Activated CD4-positive, alpha-beta T cell treated with anti-CD3 and anti-CD28 coated beads, Interleukin-2, amount 50 U/mL, for 24 hours (primary cell): Measurements from ENCODE around the gene MEX3C.

Experiments
- DNase-seq, 2 donors: peaks; one replicate each; pipeline ENCODE4 v3.0.0-alpha.2; 2020; ENCODE audit warnings: low read depth in 1 of 2, low spot score in 1 of 2

Gene MEX3C

GRCh38 chr18:51197661-51198424 is at the start of gene MEX3C:
TSS of gene MEX3C (minus strand) at chr18:51197681. CDS start at chr18:51197320, 361 bp downstream.
- peak; percentile 99 to 100 for DNase-seq

GRCh38 chr18:51241226-51241625 is 43.7 kb upstream of the MEX3C start:
- no peak for DNase-seq

GRCh38 chr18:51236225-51236624 is 38.7 kb upstream of the MEX3C start:
- no peak for DNase-seq

- DNase-seq: peak in 1 of 2 donors; percentile 33
These were observed 37.7 kb upstream of the MEX3C start for GRCh38 chr18:51235009-51235789.

GRCh38 chr18:51234117-51235008 is 36.9 kb upstream of the MEX3C start:
- no peak for DNase-seq

GRCh38 chr18:51229328-51229727 is 31.8 kb upstream of the MEX3C start:
- DNase-seq: no peak

GRCh38 chr18:51227660-51228059 is 30.2 kb upstream of the MEX3C start:
- no peak for DNase-seq

GRCh38 chr18:51226587-51227350 is 29.3 kb upstream of the MEX3C start:
- no peak for DNase-seq

- DNase-seq: no peak
These were observed 28.6 kb upstream of the MEX3C start for GRCh38 chr18:51226068-51226467.

GRCh38 chr18:51212606-51213005 is 15.1 kb upstream of the MEX3C start:
- no peak for DNase-seq

GRCh38 chr18:51211552-51211951 is 14.1 kb upstream of the MEX3C start:
- DNase-seq: no peak

- peak in 1 of 2 donors; percentile 16 for DNase-seq
These were observed 445 bp downstream of the MEX3C start for GRCh38 chr18:51196811-51197660.

GRCh38 chr18:51196118-51196810 is 1.2 kb downstream of the MEX3C start:
- peak in 1 of 2 donors; percentile 18 for DNase-seq

GRCh38 chr18:51195451-51196117 is 1.9 kb downstream of the MEX3C start:
- no peak for DNase-seq

- DNase-seq: no peak
These were observed 2.4 kb downstream of the MEX3C start for GRCh38 chr18:51195086-51195450.

GRCh38 chr18:51194604-51195003 is 2.9 kb downstream of the MEX3C start:
- no peak for DNase-seq

GRCh38 chr18:51193621-51194287 is 3.7 kb downstream of the MEX3C start:
- DNase-seq: no peak

GRCh38 chr18:51192696-51193095 is 4.8 kb downstream of the MEX3C start:
- DNase-seq: no peak
